ENCODE results near the gene CARMIL3. TPM values are rescaled to one million over a fixed set of nuclear protein-coding genes. Genes with fewer than 3 reads are reported as not detected.
A peak's percentile ranks its signal among the peaks of the same experiment; 100 is the strongest.

CARMIL3 gene
- total RNA-seq, 2 experiments from 2014 or later: 0.63 to 0.83 TPM

DNA sequence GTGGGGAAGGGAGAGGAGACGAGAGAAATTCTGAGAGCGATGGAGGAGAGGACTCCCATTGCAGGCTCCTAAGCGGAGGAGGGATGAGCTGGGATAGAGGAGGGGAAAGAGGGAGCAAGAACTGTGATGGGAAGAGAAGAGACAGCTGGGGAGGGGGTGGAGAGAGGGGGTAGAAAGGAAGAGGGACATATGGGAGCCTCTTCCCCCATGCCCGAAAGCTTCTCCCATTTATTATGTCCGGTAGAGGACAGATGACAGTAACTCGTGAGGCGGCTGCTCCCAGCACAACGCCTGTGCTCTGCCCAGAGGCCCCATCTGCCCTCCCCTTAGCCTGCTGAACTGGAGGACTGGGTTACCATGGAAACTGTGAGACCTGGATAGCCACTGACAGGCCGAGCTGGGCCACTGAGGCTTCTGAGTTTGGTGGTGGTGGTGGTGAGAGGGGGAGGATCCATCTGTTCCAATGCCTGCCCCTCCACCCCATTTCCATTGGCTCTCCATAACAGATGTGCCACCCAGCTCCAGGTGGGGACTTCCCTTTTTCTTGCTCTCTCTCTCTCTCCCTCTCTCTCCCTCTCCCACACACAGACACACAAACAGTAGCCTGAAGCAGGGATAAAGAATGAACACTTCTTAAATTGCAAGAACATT is 27.8 kb downstream of the CARMIL3 start:
- Mint-ChIP-seq H3K9me3 (no peaks in the 10 kb centered on the region), H3K36me3 (ENCODE audit: low read depth) (no peaks in the 10 kb centered on the region), H3K27me3 (no peaks in the 10 kb centered on the region), H3K4me1 (ENCODE audit: low read depth) (peaks cover 22% of the 10 kb centered on the region), H3K4me3 (no peak overlapping the region), H3K27ac (peak overlapping the region; percentile 28)
- DNase-seq: no peak
- ATAC-seq: no peak
- CTCF ChIA-PET: interaction anchor here (1.1 to 9.1 kb wide), 8 partner anchors 10 to 81 kb away, joined by 4 to 127 read pairs (median 8); partner anchors contain the start of genes DCAF11, IRF9, NRL and PCK2
- TF ChIP-seq, protein P1, sequence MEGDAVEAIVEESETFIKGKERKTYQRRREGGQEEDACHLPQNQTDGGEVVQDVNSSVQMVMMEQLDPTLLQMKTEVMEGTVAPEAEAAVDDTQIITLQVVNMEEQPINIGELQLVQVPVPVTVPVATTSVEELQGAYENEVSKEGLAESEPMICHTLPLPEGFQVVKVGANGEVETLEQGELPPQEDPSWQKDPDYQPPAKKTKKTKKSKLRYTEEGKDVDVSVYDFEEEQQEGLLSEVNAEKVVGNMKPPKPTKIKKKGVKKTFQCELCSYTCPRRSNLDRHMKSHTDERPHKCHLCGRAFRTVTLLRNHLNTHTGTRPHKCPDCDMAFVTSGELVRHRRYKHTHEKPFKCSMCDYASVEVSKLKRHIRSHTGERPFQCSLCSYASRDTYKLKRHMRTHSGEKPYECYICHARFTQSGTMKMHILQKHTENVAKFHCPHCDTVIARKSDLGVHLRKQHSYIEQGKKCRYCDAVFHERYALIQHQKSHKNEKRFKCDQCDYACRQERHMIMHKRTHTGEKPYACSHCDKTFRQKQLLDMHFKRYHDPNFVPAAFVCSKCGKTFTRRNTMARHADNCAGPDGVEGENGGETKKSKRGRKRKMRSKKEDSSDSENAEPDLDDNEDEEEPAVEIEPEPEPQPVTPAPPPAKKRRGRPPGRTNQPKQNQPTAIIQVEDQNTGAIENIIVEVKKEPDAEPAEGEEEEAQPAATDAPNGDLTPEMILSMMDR (IDR thresholded peaks at IDR 0.05): no peak
- POLR2A ChIA-PET: interaction anchor here (0.8 to 6.3 kb wide), 8 partner anchors 8 to 66 kb away, joined by 3 to 57 read pairs (median 4); partner anchors contain the start of genes CPNE6, DCAF11, NRL and PCK2
- intact Hi-C loops (cut with micrococcal nuclease): no loop called here

DNA sequence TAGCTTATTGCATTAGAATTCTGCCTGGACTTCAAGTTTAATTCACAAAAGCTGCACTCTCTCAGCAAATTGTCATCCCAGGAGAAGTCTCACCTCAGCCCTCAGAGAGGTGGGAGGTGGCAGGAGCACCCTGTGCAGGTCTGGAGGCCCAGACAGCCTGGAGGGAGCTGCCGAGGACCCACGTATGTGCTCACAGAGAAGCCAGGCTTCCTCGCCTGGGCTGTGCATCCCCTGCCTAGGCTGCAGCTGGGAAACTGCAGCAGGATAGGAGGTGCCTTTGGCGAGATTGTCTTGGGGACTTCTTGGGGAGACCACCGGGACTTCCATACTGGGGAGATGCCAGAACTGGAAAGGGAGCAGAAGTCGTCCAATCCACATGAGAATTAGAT is 28.3 kb downstream of the CARMIL3 start:
- CTCF ChIA-PET: interaction anchor here (0.7 to 9.1 kb wide), 12 partner anchors 10 to 162 kb away, joined by 3 to 127 read pairs (median 7); partner anchors contain the start of genes DCAF11, IRF9, NRL and PCK2
- no peak for ATAC-seq
- POLR2A ChIA-PET: interaction anchor here (0.6 to 6.3 kb wide), 11 partner anchors 8 to 517 kb away, joined by 3 to 57 read pairs (median 4); partner anchors contain the start of genes CPNE6, DCAF11, NRL and PCK2
- H3K27ac Mint-ChIP-seq: peak overlapping the region; percentile 75
- no peaks in the 10 kb centered on the region for H3K27me3 Mint-ChIP-seq
- no peaks in the 10 kb centered on the region for H3K9me3 Mint-ChIP-seq
- H3K4me1 Mint-ChIP-seq (ENCODE audit: low read depth): peaks cover 21% of the 10 kb centered on the region
- H3K36me3 Mint-ChIP-seq (ENCODE audit: low read depth): no peaks in the 10 kb centered on the region
- TF ChIP-seq, protein P1 (IDR thresholded peaks at IDR 0.05): no peak
- peak overlapping the region; percentile 75 for H3K4me3 Mint-ChIP-seq
- no peak for DNase-seq
- intact Hi-C loops (cut with micrococcal nuclease): no loop called here

DNA sequence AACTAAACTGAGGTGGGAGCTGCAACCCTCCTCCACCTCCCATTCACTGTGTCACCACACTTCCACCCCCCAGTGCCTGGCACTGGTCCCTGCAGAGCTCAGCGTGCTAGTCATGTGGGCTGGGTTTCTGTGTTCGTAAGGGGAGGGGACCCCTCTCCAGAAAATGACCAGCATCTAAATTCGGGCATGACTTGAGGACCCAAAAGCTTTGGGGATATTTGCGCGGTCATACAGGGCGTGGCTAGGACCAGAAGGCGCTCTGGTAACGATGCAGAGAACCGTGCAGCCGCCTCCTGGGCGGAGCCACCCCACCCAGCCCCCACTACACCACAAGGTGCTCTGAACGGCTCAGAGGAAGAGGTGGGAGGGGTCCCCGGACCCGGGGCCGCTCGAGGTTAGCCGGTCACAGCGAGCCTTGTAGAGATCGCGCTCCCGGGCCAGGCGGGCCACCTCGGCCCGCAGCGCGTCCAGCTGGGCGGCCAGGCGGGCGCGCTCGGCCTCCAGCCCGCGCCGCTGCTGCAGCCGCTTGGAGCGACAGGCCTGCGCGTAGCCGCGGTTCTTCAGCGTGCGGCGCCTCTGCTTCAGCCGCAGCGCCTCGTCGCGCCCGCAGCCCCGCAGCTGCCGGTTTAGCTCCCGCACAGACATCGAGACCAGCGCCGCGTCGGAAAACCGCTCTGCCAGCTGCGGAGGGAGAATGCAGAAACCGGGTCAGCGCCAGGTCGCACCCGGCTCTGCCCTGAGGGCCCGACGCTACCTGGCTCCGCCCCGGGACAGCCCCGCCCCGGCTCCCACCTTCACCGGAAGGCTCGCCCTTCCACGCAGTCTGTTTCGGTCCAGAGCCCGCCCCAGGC is 29.3 kb downstream of the CARMIL3 start:
- no peaks in the 10 kb centered on the region for H3K36me3 Mint-ChIP-seq (ENCODE audit: low read depth)
- DNase-seq (peak; percentile 89), ATAC-seq (peak; percentile 93)
- ChIA-PET CTCF (interaction anchor here (0.7 to 9.1 kb wide), 13 partner anchors 11 to 252 kb away, joined by 3 to 127 read pairs (median 5); partner anchors contain the start of genes DCAF11, IRF9, NRL and PCK2), POLR2A (interaction anchor here (0.6 to 6.3 kb wide), 12 partner anchors 9 to 516 kb away, joined by 3 to 57 read pairs (median 4); partner anchors contain the start of genes CPNE6, DCAF11, NRL and PCK2)
- H3K4me3 Mint-ChIP-seq: peak overlapping the region; percentile 75
- no peaks in the 10 kb centered on the region for H3K9me3 Mint-ChIP-seq
- peaks cover 19% of the 10 kb centered on the region for H3K4me1 Mint-ChIP-seq (ENCODE audit: low read depth)
- peak overlapping the region; percentile 75 for H3K27ac Mint-ChIP-seq
- intact Hi-C loops (cut with micrococcal nuclease): no loop called here
- no peaks in the 10 kb centered on the region for H3K27me3 Mint-ChIP-seq
- TF ChIP-seq, protein P1 (IDR thresholded peaks at IDR 0.05): no peak

DNA sequence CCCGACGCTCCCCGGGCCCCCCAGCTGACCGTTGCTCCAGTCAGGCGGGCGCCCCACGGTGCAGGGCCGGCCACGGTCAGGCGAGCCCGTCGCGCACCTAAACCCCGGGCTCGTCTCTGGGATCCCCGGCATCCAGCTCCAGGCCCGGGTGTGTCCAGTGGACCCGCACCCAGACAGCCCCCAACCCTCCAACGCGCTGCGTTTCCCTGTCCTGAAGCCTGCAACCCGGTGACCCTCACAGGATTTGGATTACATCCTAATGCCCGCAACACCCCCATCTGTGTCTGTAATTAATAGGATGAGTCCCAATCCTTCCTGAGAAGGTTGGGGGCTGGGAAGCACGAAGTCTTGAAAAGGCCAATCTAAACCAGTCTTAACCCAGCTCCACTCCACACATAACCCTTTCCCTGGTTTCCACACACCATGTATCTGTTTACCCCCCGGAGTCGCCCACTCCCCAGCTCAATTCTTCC is 30.0 kb downstream of the CARMIL3 start:
- ChIA-PET POLR2A (interaction anchor here (1.0 to 6.3 kb wide), 9 partner anchors 10 to 171 kb away, joined by 3 to 57 read pairs (median 5); partner anchors contain the start of genes CPNE6, DCAF11, NRL and PCK2), CTCF (interaction anchor here (0.7 to 9.1 kb wide), 8 partner anchors 11 to 252 kb away, joined by 3 to 127 read pairs (median 12); partner anchors contain the start of genes DCAF11, NRL, PCK2 and TINF2)
- Mint-ChIP-seq H3K27me3 (no peaks in the 10 kb centered on the region), H3K9me3 (no peaks in the 10 kb centered on the region), H3K4me3 (peak overlapping the region; percentile 75), H3K27ac (peak overlapping the region; percentile 48), H3K36me3 (ENCODE audit: low read depth) (no peaks in the 10 kb centered on the region), H3K4me1 (ENCODE audit: low read depth) (peaks cover 19% of the 10 kb centered on the region)
- ATAC-seq: no peak
- TF ChIP-seq, protein P1 (IDR thresholded peaks at IDR 0.05): no peak
- DNase-seq: no peak
- intact Hi-C loops (cut with micrococcal nuclease): no loop called here
